ENCODE data around the gene SIGLEC1.

The SIGLEC1 gene

GRCh38 chr20:3744806-3745685 is 32.6 kb upstream of the SIGLEC1 start:
- DNase-seq (ENCODE audit: low spot score) (no peak), FAIRE-seq (no peak)

GRCh38 chr20:3744037-3744436 is 31.6 kb upstream of the SIGLEC1 start:
- DNase-seq (ENCODE audit: low spot score) = no peak
- FAIRE-seq = no peak

GRCh38 chr20:3743251-3743650 is 30.9 kb upstream of the SIGLEC1 start:
- DNase-seq (ENCODE audit: low spot score) (no peak), FAIRE-seq (no peak)

DNA sequence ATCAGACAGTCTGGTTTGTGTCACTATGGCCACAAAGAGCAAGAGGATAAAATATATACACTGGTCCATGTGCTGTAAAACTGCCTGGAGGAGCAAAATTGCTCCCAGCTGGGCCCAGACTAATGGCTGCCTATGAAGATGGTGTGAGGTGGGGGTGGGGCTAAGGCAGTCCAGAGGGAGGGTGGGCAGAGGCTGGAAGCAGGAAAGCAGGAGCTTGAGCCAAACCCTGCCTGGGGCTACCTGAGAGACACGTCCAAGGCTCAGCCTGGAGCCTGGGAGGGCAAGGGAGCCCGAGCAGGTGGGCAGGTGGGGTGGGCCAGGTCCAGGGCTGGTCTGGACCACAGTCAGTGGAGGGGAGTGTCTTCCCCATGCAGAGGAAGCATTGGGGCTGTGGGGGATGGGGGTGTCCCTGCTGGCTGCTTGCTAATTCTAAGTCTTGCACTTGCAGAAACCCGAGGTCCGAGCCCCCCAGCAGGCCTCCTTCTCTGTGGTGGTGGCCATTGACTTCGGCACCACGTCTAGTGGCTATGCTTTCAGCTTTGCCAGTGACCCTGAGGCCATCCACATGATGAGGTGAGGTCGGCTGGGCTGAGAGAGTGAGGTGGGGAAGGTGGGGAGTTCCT is 29.5 kb upstream of the SIGLEC1 start:
- FAIRE-seq = no peak

DNA sequence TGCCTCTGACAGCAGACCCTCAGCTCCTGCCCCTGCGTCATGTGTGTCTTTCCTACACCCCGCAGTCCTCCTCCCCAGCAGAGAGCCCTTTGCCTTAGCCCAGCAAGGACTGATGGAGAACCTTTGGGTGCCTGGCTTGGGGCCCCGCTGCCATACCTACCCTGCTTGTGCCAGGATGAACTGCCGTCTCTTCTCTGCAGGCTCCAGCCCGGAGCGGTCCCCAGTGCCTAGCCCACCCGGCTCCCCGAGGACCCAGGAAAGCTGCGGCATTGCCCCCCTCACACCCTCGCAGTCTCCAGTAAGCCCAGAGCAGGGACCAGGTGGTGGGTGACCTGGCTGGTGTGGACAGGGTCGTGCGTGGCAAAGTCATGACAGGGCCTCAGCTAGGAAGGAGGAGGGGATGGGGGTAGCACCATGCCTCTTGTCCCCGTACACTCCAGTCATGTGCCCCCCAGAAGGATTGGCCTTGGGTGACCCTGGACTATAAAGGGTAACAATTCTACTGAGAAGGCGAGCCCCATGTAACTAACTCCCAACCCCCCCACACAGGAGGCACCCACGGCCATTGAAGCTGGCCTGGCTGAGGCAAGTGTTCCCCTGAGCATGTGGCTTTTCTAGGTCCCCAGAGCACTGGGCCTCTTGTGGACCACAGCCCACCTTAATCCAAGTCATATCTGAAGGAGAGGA is 28.4 kb upstream of the SIGLEC1 start:
- DNase-seq (ENCODE audit: low spot score) (no peak), FAIRE-seq (no peak)

More for the DNA sequence above, 29.5 kb upstream of the SIGLEC1 start:
- DNase-seq (ENCODE audit: low spot score) = no peak

DNA sequence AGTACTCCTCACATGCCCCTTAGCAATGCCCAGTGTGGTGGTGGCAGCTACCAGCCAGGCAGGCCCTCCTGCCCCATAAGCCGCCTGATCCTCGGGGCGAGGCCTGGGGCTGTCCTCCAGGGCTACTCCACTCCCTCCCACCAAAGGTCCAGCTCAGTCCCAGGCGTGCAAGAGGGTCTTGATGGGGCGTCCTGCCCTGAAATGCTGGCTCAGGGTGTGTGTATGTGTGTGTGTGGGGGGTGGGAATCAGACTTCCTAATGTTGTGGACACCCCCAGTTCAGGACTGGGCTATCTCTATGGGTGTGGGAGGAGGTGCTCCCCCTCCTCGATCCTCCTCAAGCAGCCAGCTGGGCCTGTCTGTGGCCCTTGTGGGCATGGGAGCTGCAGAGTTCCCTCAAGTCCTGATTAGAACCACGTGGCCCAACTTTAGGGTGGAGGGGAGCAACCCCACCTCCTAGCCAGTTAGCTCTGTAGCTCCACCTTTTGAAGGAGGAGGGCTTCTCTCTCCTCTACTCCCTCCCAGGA is 27.6 kb upstream of the SIGLEC1 start:
- DNase-seq (ENCODE audit: low spot score) (no peak), FAIRE-seq (no peak)

DNA sequence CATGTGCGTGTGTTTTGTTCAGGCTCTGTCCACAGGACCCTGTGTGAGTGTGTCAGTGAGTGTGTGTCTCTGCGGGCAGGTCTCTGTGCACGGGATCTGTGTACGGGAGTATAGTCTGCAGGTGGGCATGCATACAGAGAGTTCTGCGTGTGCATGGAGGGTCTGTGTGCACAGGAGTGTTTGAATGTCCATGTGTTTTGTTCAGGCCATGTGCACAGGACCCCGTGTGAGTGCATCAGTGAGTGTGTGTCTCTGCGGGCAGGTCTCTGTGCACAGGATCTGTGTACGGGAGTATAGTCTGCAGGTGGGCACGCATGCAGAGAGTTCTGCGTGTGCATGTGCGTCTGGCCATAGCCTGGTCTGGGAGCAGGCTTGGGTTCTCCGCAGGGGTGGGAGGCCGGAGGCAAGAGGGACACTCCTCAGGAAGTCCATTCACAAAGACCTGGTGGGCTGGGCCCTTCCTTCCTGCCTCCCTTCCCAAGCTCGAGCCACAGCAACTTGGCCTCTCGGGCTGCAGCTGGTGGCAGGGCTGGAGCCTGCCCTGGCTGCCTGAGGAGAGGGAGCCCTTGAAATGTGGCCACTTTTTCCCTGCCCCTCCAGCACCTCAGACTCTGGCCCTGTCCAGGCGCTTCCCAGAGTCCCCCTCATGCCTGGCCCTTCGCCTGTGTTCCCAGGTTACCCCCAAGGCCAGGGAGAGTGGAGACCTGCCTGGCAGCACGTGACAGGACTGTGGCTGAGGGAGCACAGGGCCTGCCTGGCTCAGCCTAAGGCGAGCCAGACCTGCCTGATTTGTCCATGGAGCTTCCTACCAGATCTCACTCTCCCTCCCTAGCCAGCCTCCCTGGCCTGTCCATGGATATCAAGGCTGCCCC is 26.9 kb upstream of the SIGLEC1 start:
- FAIRE-seq = no peak
- no peak for DNase-seq (ENCODE audit: low spot score)

- FAIRE-seq (no peak), DNase-seq (ENCODE audit: low spot score) (no peak)
Measured at GRCh38 chr20:3738111-3739053, 26.0 kb upstream of the SIGLEC1 start.

- no peak for FAIRE-seq
- DNase-seq (ENCODE audit: low spot score) = no peak
Measured at GRCh38 chr20:3735768-3736167, 23.4 kb upstream of the SIGLEC1 start.

DNA sequence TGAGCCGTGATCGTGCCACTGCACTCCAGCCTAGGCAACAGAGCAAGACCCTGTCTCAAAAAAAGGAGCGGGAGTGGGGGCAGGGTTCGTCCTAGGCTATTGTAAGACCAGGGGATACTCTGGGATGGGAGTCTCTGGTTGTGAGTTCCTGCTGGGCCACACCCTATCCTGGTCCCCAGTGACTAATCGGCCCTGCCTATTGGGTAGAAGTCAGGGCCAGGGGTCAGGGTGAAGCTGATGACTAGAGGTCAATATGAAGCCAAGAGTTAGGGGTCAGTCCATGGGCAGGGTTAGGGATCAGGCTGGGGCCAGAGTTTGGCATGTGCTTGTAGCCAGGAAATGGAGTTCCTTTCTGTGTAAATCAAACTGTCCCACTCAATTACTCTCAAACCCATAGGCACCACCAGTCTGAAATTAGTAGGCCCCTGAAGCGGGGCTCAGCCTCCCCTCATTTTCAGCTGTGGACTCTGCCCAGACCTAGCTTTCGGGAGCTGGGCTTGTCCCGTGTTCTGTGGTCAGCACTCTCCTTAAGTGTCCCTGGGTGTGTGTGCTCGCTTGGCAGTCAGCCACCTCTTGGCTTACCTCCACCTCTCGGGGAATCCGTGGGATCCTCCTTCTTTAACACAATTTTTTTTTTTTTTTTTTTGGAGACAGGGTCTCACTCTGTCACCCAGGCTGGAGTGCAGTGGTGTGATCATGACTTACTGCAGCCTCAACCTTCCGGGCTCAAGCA is 21.9 kb upstream of the SIGLEC1 start:
- FAIRE-seq = no peak

GRCh38 chr20:3733119-3733995 is 21.0 kb upstream of the SIGLEC1 start:
- DNase-seq (ENCODE audit: low spot score) = no peak
- no peak for FAIRE-seq

More for the DNA sequence above, 21.9 kb upstream of the SIGLEC1 start:
- no peak for DNase-seq (ENCODE audit: low spot score)

GRCh38 chr20:3732327-3733118 is 20.1 kb upstream of the SIGLEC1 start, which contains the start of gene HSPA12B:
TSS of gene HSPA12B (plus strand) at chr20:3732685. CDS start at chr20:3738675, 5,990 bp downstream.
- DNase-seq (ENCODE audit: low spot score) = no peak
- no peak for FAIRE-seq

GRCh38 chr20:3731944-3732326 is 19.5 kb upstream of the SIGLEC1 start:
- DNase-seq (ENCODE audit: low spot score) = no peak
- FAIRE-seq = no peak

GRCh38 chr20:3730803-3731672 is 18.6 kb upstream of the SIGLEC1 start:
- FAIRE-seq = no peak

DNA sequence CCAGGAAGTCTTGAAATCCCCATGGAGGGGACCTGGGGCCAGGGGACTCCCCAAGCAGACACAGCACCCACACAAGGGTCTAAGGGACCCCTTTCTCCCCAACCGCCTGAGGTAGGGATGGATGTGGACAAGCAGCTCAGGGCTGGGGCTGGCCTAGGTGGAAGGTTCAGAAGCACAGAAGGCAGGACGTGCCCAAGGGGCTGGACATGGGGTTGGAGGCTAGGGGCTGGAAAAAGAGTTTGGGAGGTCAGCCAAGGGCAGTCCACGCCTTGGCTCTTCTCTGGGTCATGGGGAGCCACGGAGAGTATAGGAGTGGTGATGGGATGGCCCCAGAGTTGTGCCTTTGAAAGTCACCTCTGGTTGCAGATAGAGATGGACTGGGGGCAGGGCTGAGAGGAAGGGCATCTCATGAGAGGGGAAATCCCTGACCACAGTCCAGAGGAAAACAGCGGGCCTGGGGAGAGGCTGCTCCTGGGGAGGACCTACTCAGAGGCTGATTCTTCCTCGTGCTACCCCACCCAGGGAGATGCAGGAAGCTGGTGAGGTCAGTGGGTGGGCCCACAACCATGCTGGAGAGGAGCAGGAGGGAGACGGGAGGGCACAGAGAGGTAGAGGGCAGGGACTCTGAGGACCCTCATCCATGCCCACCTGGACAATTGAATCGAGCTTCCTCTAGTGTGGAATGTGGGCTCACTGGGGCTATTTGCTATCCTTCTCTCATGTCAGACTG is 17.6 kb upstream of the SIGLEC1 start:
- DNase-seq (ENCODE audit: low spot score) (no peak), FAIRE-seq (no peak)

More at GRCh38 chr20:3730803-3731672, 18.6 kb upstream of the SIGLEC1 start:
- DNase-seq (ENCODE audit: low spot score) = no peak

GRCh38 chr20:3729378-3729777 is 17.0 kb upstream of the SIGLEC1 start:
- FAIRE-seq (no peak), DNase-seq (ENCODE audit: low spot score) (no peak)
